ENCODE data around the gene XIRP2.

DNA sequence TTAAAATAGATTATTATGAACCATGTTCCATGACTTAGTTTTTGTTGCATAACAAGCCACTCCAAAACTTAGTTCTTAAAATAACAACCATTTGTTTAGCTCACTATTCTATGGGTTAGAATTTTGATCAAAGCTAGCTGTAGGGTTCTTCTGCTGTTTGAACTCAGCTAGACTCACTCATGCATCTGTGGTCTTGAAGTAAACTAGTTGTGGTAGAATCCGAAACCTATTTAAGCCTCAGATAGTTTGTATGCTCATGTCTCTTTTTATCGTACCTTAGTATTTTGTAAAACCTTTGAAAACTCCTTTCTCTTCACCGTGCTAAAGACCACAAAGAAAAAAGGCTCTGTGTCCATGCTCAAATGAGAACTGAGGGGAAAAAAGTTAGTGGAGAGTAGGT is 166.6 kb downstream of the XIRP2 start:
- TF ChIP-seq POLR2A (IDR thresholded peaks at IDR 0.05; ENCODE audit: low read depth, low read length) (no peak), TAF1 (IDR thresholded peaks at IDR 0.05; ENCODE audit: low read depth, low read length) (no peak), POLR2AphosphoS5 (IDR thresholded peaks at IDR 0.05; ENCODE audit: low read depth, low read length) (no peak), SPI1 (IDR thresholded peaks at IDR 0.05; ENCODE audit: low read depth, low read length) (no peak), PAX5 (IDR thresholded peaks at IDR 0.05; ENCODE audit: insufficient read depth, low read length, severe bottlenecking) (no peak)

Data from GM12891 (cell line).